Gastroesophageal sphincter (tissue), 4 donors: ENCODE measurements around the gene CDH4. TPM values are rescaled to one million over a fixed set of nuclear protein-coding genes. Genes with fewer than 3 reads are reported as not detected.

Source experiments
- ATAC-seq: fragments of 150-250 bp; one replicate; pipeline ENCODE4 v1.9.1; 2016; ENCODE audit warnings: mild to moderate bottlenecking, moderate library complexity
- H3K27ac ChIP-seq, 4 donors: fragments of 200-600 bp; sonication (generic) in 3 of 4; 1 replicate in 3 of 4; 2 replicates in 1 of 4; pipeline ENCODE4 v1.5.1; 2016 to 2019
- H3K27me3 ChIP-seq: fragments of 200-600 bp; sonication (generic); one replicate; pipeline ENCODE4 v1.5.1; 2019
- H3K36me3 ChIP-seq, 2 donors: fragments of 200-600 bp; sonication (generic); one replicate each; pipeline ENCODE4 v1.5.1; 2019; ENCODE audit warnings: control low read depth in 1 of 2
- H3K4me1 ChIP-seq, 3 donors: fragments of 200-600 bp; sonication (generic); 1 replicate in 2 of 3; 2 replicates in 1 of 3; pipeline ENCODE4 v1.5.1; 2016 to 2019; ENCODE audit warnings: control low read depth in 2 of 3
- H3K4me3 ChIP-seq, 2 donors: fragments of 200-600 bp; sonication (generic); one replicate each; pipeline ENCODE4 v1.5.1; 2019; ENCODE audit warnings: mild to moderate bottlenecking in 1 of 2, moderate library complexity in 1 of 2
- H3K9me3 ChIP-seq, 3 donors: fragments of 200-600 bp; sonication (generic); one replicate each; pipeline ENCODE4 v1.5.1; 2017 to 2019; ENCODE audit warnings: control low read depth in 2 of 3
- CTCF ChIP-seq, 4 experiments: fragments of 200-600 bp in 2 of 4; fragments of 450-650 bp in 2 of 4; sonication (generic) in 1 of 4; IDR thresholded peaks; one replicate each; pipeline ENCODE4 v1.5.1; 2017 to 2019; ENCODE audit warnings: antibody characterized with exemption in 4 of 4, mild to moderate bottlenecking in 2 of 4, moderate library complexity in 2 of 4
- EP300 ChIP-seq: sonication (generic); formaldehyde crosslinking; IDR thresholded peaks from one replicate; pipeline ENCODE4 v1.6.1; 2017; ENCODE audit warnings: antibody characterized with exemption, mild to moderate bottlenecking
- POLR2A ChIP-seq, 2 donors: fragments of 450-650 bp; IDR thresholded peaks; one replicate each; pipeline ENCODE4 v1.6.1; 2017; ENCODE audit warnings: antibody characterized with exemption in 2 of 2, mild to moderate bottlenecking in 2 of 2, moderate library complexity in 1 of 2
- POLR2AphosphoS5 ChIP-seq: sonication (generic); formaldehyde crosslinking; IDR thresholded peaks from one replicate; pipeline ENCODE4 v1.6.1; 2017; ENCODE audit warnings: antibody characterized with exemption
- WGBS, 2 donors: methylation state at CpG; one replicate each; pipeline ENCODE4 v1.1.5; 2018; ENCODE audit warnings: low coverage in 1 of 2; 5-methylcytosine and 5-hydroxymethylcytosine counted together
- total RNA-seq, 4 donors: library from RNA; depleted of rRNA; stranded (reverse); fragments of >200 nt; gene quantifications; one replicate each; pipeline ENCODE4 v1.1.0, GENCODE V29; 2016

Gene CDH4
- total RNA-seq, 4 donors from 2014 or later, result under 0.01 to 1.5 (median 0.42) TPM; not detected in 1

- no peak for TF ChIP-seq POLR2AphosphoS5
- TF ChIP-seq CTCF (IDR thresholded peaks at IDR 0.05), result no peak
- TF ChIP-seq EP300, result no peak
- TF ChIP-seq POLR2A (IDR thresholded peaks at IDR 0.05), result no peak
- Histone ChIP-seq H3K27me3 (peaks cover 32% of the 10 kb centered on the region), H3K4me1 (no peaks in the 10 kb centered on the region), H3K36me3 (no peaks in the 10 kb centered on the region), H3K9me3 (no peaks in the 10 kb centered on the region), H3K27ac (no peak overlapping the region), H3K4me3 (no peak overlapping the region)
- no peak for ATAC-seq
- 87 to 92% methylated on average over 6 to 14 of the region's 23 CpGs for WGBS, 2 donors
These were observed 674.7 kb downstream of the CDH4 start for GRCh38 chr20:61926796-61927192.

DNA sequence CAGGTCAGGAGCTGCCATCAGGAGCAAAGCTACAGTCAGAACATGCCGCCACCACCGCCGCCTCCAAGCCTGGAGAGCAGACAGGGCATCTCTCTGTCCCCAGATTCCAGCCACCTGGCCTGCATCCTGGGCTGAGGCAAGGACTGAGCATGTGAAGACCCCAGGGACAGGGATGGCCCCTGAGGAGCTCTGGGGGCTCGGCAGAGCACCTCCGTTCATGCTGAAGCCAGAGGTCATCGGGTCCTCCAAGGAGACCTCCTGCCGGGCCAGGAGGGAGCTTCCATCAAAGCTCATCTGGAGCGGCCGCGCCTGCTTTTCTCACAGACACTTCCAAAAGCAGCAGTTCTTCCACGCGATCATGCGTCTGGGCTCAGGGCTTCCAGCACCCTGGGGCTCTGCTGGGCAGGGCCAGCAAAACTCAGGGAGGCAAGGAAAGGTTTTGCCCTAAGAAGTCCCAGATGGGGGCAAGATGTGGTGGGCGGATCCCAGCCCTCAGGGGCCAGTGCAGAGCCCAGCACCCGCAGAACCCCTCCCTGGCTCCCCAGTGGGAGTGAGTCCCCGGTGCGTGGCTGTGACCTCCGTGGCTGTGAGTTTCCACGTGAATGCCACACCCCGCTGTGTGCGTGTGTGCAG lies 675.2 kb downstream of the CDH4 start:
- no peaks in the 10 kb centered on the region for H3K9me3 ChIP-seq
- no peak for ATAC-seq
- no peak overlapping the region for H3K4me3 ChIP-seq
- H3K27ac ChIP-seq, result no peak overlapping the region
- no CpG with 5 or more reads among the region's 21 CpGs for WGBS, 2 donors
- no peaks in the 10 kb centered on the region for H3K4me1 ChIP-seq
- H3K36me3 ChIP-seq, result no peaks in the 10 kb centered on the region
- TF ChIP-seq POLR2AphosphoS5, result no peak
- TF ChIP-seq EP300, result no peak
- TF ChIP-seq POLR2A (IDR thresholded peaks at IDR 0.05), result no peak
- no peak for TF ChIP-seq CTCF (IDR thresholded peaks at IDR 0.05)
- peaks cover 32% of the 10 kb centered on the region for H3K27me3 ChIP-seq

DNA sequence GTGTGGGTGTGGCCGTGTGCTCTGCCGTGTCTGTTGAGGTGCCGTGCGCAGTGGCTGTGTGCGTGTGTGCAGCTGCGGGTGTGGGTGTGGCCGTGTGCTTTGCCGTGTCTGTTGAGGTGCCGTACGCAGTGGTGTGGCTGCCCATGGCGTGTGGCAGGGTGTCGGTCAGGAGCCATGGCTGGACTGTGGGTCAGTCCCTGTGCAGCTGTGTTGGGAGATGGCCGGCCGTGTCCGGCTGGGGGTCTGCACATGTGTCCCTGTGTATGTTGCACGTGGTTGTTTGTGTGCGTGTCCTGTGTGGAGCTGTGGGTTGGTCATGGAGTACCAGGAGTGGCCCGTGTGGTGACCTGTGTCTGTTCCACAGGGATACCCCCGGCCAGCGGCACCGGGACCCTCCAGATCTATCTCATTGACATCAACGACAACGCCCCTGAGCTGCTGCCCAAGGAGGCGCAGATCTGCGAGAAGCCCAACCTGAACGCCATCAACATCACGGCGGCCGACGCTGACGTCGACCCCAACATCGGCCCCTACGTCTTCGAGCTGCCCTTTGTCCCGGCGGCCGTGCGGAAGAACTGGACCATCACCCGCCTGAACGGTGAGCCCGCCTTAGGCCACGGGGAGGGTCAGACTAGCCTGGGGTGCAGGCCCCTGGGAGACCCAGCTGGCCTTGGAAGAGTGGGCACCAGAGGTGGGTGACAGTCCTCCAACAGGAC lies 675.9 kb downstream of the CDH4 start:
- ATAC-seq, result no peak
- H3K9me3 ChIP-seq, result no peaks in the 10 kb centered on the region
- H3K4me3 ChIP-seq, result no peak overlapping the region
- WGBS, 2 donors, result no CpG with 5 or more reads among the region's 43 CpGs
- peaks cover 31% of the 10 kb centered on the region for H3K27me3 ChIP-seq
- no peak overlapping the region for H3K27ac ChIP-seq
- H3K4me1 ChIP-seq, result no peaks in the 10 kb centered on the region
- TF ChIP-seq EP300 (no peak), POLR2AphosphoS5 (no peak), POLR2A (IDR thresholded peaks at IDR 0.05) (no peak), CTCF (IDR thresholded peaks at IDR 0.05) (no peak)
- H3K36me3 ChIP-seq, result no peaks in the 10 kb centered on the region

- TF ChIP-seq POLR2A (IDR thresholded peaks at IDR 0.05) (no peak), POLR2AphosphoS5 (no peak), CTCF (IDR thresholded peaks at IDR 0.05) (no peak)
- Histone ChIP-seq H3K4me3 (no peak overlapping the region), H3K4me1 (no peaks in the 10 kb centered on the region), H3K36me3 (no peaks in the 10 kb centered on the region), H3K27ac (no peak overlapping the region), H3K9me3 (no peaks in the 10 kb centered on the region), H3K27me3 (peaks cover 27% of the 10 kb centered on the region)
- no peak for ATAC-seq
- WGBS, 2 donors, result 100% methylated on average over 3 of the region's 12 CpGs; no CpG with 5 or more reads in 1 of the 2 donors
These were observed 677.5 kb downstream of the CDH4 start for GRCh38 chr20:61929561-61929960.
